Fibroblast of skin of back (primary cell): Measurements from ENCODE around the gene DHX57.
"Not testable (repeated sequence)": the region's sequence is repeated elsewhere in the genome, so short reads cannot be mapped to it uniquely, and the experiment has no call there.

Experiments used
- DNase-seq: peaks from one replicate; pipeline ENCODE4 v3.0.0-alpha.2; 2013

DHX57 gene

GRCh38 chr2:38863061-38863695, 12.6 kb downstream of the DHX57 start:
- no peak for DNase-seq

- no peak for DNase-seq
Observed at GRCh38 chr2:38862476-38862875, 13.3 kb downstream of the DHX57 start.

GRCh38 chr2:38856165-38856564, 19.6 kb downstream of the DHX57 start:
- DNase-seq: no peak

GRCh38 chr2:38850045-38850444, 25.7 kb downstream of the DHX57 start:
- no peak for DNase-seq

GRCh38 chr2:38836791-38837190, 38.9 kb downstream of the DHX57 start:
- DNase-seq: no peak

GRCh38 chr2:38835990-38836389, 39.7 kb downstream of the DHX57 start:
- no peak for DNase-seq

- DNase-seq: peak; percentile 26
Observed at GRCh38 chr2:38835015-38835601, 40.6 kb downstream of the DHX57 start.

- DNase-seq: no peak
Observed at GRCh38 chr2:38830526-38831159, 45.1 kb downstream of the DHX57 start.

GRCh38 chr2:38829971-38830370, 45.8 kb downstream of the DHX57 start:
- no peak for DNase-seq

- DNase-seq: no peak
Observed at GRCh38 chr2:38828460-38828859, 47.3 kb downstream of the DHX57 start.

- peak; percentile 73 for DNase-seq
Observed at GRCh38 chr2:38827539-38828145, 48.1 kb downstream of the DHX57 start.

- DNase-seq: no peak
Observed at GRCh38 chr2:38825956-38826355, 49.8 kb downstream of the DHX57 start.

GRCh38 chr2:38824906-38825305, 50.8 kb downstream of the DHX57 start:
- DNase-seq: no peak

GRCh38 chr2:38823386-38823785, 52.3 kb downstream of the DHX57 start:
- peak; percentile 3 for DNase-seq

- DNase-seq: no peak
Observed at GRCh38 chr2:38818565-38818964, 57.2 kb downstream of the DHX57 start.

- DNase-seq: no peak
Observed at GRCh38 chr2:38815936-38816335, 59.8 kb downstream of the DHX57 start.

- DNase-seq: no peak
Observed at GRCh38 chr2:38810488-38810887, 65.2 kb downstream of the DHX57 start.

- no peak for DNase-seq
Observed at GRCh38 chr2:38808677-38809076, 67.1 kb downstream of the DHX57 start.

GRCh38 chr2:38806733-38807059, 69.0 kb downstream of the DHX57 start:
- no peak for DNase-seq

GRCh38 chr2:38806015-38806732, 69.6 kb downstream of the DHX57 start:
- no peak for DNase-seq

- no peak for DNase-seq
Observed at GRCh38 chr2:38797953-38798352, 77.8 kb downstream of the DHX57 start.

- DNase-seq: no peak
Observed at GRCh38 chr2:38797250-38797676, 78.5 kb downstream of the DHX57 start.

GRCh38 chr2:38795016-38795415, 80.7 kb downstream of the DHX57 start:
- DNase-seq: not testable (repeated sequence)
